NOMO-1 (cell line): ENCODE measurements around the gene CEP131.
A peak's percentile ranks its signal among the peaks of the same experiment; 100 is the strongest.

Source experiments
- DNase-seq, 2 experiments: peaks; one replicate each; lab custom pipeline; 2025; ENCODE audit not compliant: unreplicated experiment in 2 of 2; lab: John Stamatoyannopoulos, UW

CEP131 gene

DNA sequence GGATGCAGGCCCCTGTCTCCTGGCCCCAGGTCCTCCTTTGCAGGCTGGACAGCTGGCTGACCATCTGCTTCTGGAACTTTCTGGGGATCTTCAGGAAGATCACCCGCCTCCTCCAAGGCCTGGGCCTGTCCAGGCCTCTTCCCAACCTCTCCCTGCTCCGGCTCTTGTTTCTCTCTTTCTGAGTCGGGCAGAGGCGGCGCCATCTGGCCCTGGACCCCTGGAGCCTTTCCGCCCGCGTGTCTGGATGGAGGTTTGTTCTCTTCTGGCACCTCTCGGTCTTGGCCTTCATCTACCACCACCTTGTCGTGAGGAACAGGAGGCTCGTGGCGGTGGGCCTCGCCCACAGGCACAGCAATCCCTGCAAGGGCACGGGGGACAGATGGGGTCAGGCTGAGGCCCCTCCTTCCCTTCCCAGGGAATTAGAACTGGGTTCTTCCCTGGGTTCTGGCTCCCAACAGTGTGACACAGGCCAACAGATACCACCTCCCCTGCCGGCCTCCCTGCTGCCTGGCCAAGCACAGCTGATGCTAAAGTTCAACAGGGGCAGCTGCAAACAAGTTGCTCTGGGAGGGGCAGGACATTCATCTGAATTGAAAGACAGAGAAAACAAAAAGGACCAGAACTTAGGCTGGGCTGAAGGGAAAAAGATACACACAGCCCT is 29.7 kb upstream of the CEP131 start:
- DNase-seq: no peak

DNA sequence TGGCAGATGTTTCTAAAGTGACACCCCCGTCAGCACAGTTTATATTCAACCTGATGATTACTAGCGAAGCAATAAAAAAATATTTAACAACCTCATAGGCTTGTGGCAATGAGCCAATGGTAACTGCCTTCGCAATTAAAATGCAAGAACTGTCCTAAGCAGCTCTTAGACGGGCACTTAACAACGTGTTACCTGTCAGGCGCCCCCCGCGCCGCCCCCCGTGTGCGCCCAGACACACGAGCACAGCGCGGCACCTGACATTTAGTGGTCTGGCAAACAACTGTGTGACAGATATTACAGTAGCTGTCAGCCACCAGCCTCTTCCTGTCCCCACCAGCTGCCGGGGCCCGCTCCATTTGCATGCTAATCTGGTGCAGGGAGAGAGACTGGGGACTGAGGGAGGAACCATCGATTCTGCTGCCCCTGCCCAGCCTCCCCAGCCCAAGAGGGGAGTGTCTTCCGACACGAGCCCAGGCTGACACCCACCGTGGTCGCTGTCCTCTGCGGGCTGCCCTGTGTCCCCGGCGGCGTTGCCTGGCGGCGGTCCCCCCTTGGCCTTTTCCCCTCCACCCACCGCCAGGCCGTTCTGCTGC is 29.0 kb upstream of the CEP131 start:
- no peak for DNase-seq

DNA sequence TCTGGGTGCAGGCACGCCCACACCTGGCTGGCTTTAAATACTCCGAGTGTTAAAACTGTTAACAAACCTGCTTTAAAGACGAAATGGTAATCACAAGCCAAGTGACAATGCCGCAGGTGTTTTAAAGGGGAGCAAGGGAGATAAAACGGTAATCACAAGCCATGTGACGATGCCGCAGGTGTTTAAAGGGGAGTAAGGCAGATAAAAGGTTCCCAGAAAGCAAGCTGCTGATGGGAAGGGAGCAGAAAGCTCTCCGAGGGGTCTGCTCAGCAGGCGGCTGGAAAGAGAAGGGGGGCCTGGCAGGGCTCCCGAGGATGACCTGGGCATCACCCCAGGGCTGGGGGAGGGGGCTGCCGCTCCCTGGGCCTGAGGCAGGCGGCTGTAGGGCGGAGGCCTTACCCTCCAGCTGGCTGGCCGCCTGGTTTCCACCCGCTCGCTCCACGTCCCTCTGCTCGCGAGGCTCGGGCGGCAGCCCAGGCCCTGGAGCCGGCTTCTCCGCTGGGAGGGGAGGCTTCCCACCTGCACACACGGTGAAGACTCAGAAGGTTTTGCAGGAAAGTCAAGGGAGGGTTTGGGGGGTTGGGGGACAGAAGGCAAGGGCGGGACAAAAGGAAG is 28.4 kb upstream of the CEP131 start:
- DNase-seq: no peak

DNA sequence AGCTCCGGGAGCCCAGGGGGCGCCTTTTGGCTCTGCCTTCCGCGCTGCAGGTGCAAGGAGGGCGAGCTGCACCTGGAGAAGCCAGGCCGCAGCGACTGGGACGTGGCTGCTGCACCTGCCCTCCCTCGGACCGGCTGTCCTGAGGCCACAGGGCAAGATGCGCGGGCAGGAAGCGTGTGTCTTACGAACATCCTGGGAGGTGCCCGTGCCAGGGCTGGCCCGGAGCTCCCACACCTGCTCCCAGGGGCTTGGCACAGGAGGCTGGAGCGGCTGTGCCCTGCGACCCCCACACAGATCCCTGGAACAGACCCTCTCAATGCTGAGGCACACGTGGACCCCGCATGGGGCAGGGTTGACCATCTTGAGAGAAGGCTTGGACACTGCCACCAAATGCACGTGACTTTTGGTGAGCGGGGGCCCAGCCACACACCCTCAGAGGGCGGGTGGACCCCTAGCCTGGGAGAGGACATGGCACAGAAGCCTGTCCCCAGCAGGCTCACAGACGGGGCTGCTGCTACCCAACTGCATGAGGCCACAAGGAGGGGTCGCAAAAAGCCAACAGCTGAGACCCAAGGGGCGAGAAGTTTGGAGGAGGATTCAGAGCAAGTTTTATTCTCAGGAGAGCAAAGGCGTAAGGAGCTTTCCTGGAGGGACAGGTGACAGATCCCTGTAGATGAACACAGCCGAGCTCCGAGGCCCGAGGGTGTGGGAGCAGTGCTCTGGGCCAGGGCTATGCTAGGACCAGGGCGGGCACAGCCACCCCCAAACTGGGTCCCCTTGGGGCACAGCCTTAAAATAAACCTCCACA is 27.7 kb upstream of the CEP131 start:
- no peak for DNase-seq

DNA sequence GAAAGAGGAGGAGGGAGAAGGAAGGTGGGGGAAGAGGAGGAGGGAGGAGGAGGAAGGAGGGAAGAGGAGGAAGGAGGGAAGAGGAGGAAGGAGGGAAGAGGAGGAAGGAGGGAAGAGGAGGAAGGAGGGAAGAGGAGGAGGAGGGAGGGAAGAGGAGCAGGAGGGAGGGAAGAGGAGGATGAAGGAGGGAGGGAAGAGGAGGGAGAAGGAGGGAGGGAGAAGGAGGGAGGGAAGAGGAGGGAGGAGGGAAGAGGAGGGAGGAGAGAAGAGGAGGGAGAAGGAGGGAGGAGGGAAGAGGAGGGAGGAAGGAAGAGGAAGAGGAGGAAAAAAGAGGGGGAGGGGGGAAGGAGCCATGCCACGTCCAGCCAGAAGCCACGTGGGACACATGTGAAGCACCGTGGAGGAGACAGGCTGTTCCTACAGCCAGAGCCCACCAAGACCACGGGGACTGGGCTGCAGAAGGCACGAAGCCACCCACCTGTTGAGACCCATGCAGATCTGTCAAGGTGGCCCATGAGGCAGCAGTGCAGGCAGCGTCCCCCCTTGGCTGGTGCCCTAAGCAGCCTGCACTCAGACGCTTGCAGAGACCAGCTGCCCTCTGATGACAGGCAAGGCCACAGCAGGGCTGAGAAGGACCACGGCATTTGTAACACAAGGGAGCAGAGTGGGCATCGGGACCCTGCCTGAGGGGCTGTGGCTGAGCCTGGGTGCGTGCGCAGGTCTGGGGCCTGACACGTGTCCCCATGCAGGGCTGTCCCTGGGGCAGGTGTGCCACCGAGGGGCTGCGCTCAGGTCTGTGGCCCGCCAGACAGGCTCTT is 26.7 kb upstream of the CEP131 start:
- no peak for DNase-seq

DNA sequence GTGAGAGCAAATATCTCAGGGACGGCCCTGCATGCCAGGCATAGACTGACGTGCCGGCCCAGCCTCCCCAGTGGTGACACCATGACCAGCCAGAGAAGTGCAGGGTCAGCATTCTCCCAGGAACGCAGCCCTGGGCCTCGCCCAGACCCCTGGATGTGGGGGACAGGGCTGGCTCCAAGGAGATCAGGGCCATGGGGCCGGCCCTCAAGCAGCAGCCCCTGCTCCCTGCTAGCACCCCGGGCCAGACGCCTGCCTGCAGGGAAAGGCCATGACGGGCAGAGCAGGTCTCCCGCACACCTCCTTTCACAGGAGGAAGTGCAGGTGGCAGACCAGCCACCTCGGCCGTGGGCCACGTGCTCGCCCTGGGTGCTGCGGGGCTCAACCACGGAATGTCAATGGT is 25.9 kb upstream of the CEP131 start:
- no peak for DNase-seq

DNA sequence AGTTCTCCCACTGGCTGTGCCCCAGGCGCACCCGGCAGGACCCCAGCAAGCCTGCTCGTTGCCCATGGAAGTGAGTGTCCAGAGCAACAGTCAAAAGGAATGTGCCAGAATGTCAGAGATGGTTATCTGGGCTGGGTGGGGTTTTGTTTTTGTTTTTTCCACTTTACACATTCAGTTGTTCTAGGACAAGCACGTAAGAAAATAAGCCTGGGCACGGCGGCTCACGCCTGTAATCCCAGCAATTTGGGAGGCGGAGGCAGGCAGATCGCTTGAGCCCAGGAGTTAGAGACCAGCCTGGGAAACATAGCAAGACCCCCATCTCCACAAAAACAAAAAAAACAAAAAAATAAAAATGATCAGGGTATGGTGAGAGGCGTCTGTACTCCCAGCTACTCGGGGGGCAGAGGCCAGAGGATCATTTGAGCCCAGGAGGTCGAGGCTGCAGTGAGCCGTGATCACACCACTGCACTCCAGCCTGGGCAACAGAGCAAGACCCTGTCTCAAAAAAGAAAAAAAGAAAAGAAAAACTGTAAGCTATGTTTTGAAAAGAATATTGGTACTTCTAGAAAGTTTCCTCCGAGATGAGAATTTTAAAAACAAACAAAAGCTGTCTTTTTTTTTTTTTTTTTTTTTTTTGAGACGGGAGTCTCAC is 24.7 kb upstream of the CEP131 start:
- DNase-seq: no peak

DNA sequence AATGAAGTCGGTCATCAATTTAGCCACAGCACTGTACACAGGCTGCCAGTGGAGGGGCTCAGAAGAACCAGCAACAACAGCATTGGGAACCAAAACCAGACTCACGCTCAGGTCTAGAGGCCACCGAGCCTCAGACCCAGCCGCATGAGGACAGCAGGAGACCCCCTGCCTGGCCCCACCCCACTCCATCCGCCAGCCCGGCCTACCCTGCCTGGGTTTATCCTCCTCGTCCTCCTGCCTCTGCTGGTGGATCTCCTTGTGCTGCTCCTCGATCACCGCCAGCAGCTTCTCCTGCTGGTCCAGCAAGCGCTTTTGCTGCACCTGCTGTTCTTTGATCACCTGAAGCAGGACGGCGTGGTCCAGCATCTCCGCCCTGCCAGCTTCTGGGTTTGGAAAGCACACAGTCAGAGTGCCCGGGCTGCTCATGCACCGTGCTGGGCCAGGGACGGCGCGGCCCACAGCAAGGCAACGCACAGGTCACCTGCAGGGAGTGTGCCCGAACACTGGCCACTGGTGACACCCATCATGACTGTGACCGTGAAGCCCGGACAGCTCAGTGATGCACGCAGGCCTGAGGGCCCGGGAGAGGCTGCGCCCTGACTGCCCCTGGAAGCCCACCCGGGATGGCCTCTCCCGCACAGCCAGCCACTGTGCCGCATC is 24.0 kb upstream of the CEP131 start:
- no peak for DNase-seq

DNA sequence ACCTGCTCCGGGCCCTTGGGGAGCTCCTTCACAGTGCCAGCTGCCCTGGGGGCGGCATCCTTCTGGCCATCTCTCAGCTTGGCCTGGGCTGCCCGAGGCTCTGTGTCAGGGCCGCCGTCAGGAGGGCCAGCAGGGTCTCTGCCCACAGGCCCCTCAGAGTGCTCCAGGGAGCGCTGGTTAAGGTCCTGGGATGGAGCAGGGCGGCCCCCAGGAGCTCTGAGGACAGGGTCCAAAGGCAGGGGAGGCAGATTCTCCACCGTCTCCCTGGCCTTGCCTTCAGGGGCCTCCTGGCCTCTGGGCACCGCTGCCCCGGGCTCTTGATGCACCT is 23.5 kb upstream of the CEP131 start:
- no peak for DNase-seq

DNA sequence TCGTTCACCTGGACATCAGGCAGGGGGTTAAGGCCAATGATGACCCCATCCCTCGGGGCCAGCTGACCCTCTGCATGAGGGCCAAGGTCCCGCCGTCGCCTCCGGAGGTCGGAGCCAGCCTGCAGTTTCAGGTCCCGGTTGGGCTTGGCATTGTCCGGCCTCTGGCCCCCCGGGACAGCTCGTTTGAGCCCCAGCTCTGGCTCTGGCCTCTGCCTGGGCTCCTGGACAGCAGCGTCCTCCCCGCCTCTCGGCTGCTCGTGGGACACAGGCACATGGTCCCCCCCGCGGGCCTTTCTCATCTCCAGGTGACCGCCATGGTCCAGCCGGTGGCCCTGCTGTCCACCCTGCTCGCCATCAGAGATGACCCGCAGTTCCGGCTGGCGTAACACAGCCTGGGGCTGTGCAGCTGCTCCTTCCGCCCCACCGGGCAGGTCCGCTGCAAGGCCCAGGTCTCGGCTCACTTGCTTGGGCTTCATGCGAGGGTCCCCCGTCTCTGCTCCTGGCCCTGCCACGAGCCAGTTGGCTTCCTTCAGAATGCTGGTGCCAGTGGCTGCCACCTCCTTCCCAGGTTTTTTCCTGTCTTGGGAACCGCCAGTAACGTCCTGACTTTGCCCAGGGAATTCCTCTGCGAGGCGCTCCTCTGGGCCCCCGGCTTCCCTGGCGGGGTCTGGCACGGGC is 23.0 kb upstream of the CEP131 start:
- no peak for DNase-seq

DNA sequence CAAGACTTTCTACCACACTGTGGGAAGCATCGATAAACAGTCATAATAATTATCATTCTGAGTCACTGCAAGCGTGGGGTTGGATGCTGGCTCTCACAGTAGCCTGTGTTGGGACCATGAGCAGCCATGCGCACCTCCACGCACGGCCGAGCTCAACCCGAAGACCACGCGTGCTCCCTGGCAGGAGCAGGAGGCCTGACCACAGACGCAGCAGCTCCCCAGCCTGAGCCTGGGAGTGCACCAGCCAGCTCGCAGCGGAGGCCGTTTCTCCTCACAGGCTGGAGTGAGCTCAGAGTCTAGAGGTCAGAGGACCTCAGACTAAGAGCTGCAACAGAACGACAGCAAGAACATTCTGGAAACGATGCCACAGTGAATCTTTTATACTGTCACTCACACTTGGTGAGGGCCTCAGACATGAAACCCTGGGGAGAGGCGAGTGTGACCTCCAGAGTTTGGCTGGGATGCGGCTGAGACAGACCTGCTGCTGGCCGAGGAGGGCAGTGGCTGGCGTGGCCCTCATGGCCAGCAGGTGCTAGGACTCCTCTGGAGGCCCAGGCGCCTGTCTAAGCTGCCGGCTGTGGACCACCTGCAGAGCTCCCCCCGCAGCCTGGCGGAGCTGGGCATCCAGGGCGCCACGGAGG is 22.4 kb upstream of the CEP131 start:
- no peak for DNase-seq

DNA sequence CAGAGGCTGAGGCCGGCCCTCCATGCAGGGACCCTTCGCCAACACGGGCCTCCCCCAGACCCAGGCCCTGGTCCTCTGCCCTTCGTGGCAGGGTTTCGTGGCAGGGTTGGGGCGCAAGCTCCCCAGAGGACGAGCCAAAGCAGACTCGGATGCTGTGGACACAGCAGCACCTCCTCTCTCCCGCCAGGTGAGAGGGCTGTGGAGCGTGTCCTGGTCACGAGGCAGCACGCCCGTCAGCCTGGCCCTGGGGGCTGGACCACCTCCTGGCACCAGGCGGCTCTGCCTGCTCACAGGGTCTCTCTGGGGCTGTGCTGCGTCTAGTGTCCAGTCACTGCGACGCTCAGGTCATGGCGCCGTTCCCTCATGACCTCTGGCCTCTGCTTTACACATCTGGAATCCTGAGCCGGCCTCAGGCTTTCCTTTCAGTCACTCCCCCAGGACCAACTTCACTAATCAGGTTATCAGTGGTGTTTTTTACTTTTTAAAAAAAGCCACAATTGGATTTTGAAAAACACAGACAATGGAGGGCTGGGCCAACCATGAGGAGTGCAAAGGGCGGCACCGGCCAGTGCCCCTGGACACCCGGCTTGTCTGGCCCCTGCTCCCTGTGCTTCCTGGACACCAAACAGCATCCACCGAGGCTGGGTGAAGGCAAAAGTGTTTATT is 21.7 kb upstream of the CEP131 start:
- DNase-seq: no peak

DNA sequence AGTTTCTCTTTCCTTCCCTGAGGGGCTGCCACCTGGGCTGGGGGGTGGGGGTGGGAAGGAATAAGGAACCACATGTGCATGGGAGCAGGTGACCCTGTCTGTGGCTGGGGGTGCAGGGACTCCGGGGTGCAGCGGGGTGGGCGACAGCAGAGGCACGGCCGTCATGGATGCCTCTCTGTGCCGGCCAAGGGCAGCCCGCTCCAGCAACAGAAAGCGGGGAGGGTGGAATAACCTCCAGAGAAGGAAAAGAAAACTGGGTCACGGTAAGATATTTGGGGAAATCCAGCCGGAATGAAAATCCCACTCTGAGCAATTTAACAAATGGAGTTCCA is 20.5 kb upstream of the CEP131 start:
- DNase-seq: no peak

DNA sequence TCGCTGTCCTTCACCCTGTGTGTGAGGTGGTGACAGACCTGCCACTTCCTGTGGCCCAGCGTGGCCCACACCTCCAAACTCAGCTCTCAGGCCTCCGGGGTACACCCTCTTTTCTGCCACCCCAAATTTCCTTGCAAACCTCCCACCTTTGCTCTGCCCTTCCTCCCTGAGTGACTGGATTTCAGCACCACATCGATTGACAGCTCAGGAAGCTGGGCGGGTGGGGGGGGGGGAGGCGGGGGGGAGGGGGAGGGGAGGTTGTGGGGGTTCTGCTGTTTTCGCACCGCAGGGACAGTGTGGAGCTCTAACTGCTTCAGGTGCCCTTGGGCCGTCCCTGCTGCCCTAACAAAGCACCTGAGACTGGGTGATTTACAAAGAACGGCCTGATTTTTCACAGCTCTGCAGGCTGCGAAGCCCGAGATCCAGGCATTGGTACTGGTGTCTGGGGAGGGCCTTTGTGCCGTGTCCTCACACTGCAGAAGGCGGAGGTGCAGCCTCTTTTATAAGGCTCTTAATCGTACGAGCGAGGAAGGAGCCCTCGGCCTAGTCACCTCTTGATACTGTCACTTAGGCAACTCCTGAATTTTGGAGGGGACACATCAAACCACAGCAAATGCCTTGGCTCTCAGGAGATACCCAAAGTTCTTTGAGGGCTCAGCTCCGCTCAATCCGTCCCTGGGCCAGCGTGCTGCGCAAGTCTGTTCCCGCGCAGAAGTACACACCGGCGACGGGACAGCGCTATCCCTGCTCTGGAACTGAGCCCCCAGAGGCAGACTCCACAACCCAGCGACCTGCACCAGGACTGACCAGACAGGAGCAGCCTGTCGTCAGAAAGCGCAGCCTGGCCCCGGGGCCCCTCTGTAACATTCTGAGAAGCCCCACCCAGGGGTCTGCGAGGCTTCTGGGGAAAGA is 19.9 kb upstream of the CEP131 start:
- no peak for DNase-seq

DNA sequence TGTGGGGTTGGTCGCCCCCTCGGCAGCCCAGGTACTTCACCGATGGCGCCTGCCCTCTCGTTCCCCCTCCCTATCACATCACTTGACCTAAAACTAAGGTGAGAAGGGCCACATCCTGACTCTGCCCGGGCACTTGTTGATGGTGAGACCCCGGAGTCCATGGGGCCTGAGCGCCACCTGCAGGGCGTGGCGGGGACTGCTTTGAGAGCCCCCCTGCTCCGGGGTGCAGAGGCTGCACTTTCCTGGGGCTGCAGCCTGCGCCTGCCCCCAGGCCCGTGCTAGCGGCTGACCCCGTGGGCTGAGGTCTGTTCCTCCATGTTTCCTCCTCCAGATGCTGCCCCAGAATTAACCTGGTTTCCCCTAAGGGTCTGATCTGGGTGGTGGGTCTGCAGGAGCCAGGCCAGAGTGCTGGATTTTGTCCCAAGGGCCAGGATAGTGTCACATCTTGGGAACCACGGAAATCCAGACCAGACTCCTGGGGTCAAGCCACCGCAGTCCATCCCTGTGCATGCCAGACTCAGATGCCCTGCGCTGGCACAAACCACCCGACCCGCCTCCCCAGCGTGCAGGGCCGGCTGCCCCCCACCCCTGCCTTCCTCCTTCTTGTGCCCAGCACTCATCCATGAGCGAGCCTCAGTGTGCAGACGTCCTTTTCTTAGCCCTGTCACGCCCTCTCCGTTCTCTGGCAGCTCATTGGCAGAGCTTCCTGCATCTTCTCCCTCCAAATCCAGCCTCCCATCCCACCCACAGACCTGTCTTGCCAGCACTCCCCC is 19.1 kb upstream of the CEP131 start:
- DNase-seq: peak in 1 of 2 experiments; percentile 42

DNA sequence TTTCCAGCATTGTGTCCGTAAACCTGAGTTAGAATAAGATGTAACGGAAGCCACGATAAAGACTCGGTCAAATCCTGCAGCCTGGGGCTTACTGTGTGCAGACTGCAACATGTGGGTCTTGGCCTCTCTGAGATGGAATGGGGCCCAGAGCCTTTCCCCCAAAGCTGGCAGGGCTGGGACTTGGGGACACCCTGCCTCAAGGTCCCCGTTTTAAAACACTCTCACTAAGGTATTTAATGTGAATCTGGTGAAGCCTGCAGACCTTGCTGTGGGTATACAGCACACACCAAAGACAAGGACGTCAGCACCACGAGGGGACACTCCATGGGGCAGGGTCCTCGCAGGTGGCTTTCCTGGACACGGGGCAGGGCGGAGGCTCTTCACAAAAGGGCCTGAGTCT is 18.4 kb upstream of the CEP131 start:
- no peak for DNase-seq

DNA sequence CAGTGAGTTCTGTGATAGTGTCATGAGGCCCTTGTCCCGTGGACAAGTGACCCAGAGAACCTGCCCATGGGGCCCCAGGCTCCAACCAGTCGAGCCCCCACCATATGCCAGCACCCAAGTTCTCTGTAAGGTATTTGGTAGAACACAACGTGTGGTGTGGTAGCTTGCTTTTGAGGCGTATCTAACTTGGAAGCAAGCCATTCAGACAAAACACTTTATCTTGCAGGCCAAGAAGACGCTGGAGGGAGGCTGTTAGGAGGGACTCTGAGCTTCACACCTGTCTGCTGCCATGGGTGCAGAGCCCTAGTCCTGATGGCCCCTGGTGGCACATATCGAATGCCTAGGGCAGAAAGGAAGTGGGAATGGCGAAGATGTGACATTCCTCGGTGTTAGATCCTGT is 18.0 kb upstream of the CEP131 start:
- no peak for DNase-seq
